ENCODE results near the gene OSBPL2. TPM values are rescaled to one million over a fixed set of nuclear protein-coding genes. Genes with fewer than 3 reads are reported as not detected.

Gene OSBPL2
- total and polyA plus RNA-seq, 9 of the 15 experiments (the other 6 are each of a cell fraction or from before 2014, with no cell fraction given) = 2.5 to 25.6 (median 14.1) TPM

- Histone ChIP-seq H3K4me3 (no peak overlapping the region), H3K79me2 (ENCODE audit: control insufficient read depth, insufficient read depth, low read length) (no peaks in the 10 kb centered on the region), H3K27ac (ENCODE audit: extremely low read depth, low read depth, low read length) (no peak overlapping the region), H3K9ac (ENCODE audit: insufficient read depth in 1 of 2, low read depth in 2 of 2, low read length in 2 of 2) (no peak overlapping the region), H3K9me1 (ENCODE audit: control insufficient read depth, insufficient read depth, low read length) (no peaks in the 10 kb centered on the region), H2AFZ (ENCODE audit: low read depth, low read length) (no peak overlapping the region), H3K27me3 (ENCODE audit: control insufficient read depth in 2 of 2, insufficient read depth in 2 of 2, low read length in 2 of 2) (no peaks in the 10 kb centered on the region), H3K4me2 (ENCODE audit: insufficient read depth, low read length) (no peak overlapping the region), H3K36me3 (ENCODE audit: control insufficient read depth, insufficient read depth, low read length) (peaks cover 95% of the 10 kb centered on the region; the same call in 2 of the 3 replicates), H4K20me1 (replicated peaks; ENCODE audit: control insufficient read depth, insufficient read depth, low read length) (no peaks in the 10 kb centered on the region), H3K4me1 (replicated peaks in 1 of 2; ENCODE audit: control insufficient read depth in 2 of 2, insufficient read depth in 2 of 2, low read length in 2 of 2) (peaks cover 2 to 30% of the 10 kb centered on the region in 2 experiments; a peak in 2 of 5 replicates), H3K9me3 (replicated peaks; ENCODE audit: control insufficient read depth, insufficient read depth, low read depth, low read length) (no peaks in the 10 kb centered on the region)
- POLR2A ChIA-PET = interaction anchor here (1.1 kb wide), 1 partner anchor 39 kb away, joined by 3 read pairs; no protein-coding TSS in a partner anchor
- no TSS peak for BruUV-seq (replicated peaks)
- WGBS (ENCODE audit: insufficient coverage, low coverage, missing lambda C conversion rate) = 98% methylated on average over 11 of the region's 14 CpGs
- intact Hi-C loops (cut with micrococcal nuclease) (no loop called here), in situ Hi-C loops (cut with MboI) (no loop called here)
- ATAC-seq = no peak
- TF ChIP-seq KAT7 (CRISPR knock-in tag; IDR thresholded peaks at IDR 0.05; ENCODE audit: borderline replicate concordance) (no peak), SOX6 (IDR thresholded peaks at IDR 0.05) (no peak), ZNF354B (CRISPR knock-in tag; IDR thresholded peaks at IDR 0.05) (no peak)
- DNase-seq (ENCODE audit: extremely low read depth in 1 of 4, low spot score in 3 of 4) = no peak
- no peak for FAIRE-seq
- CTCF ChIA-PET (ENCODE audit: low intra/inter-chr PET ratio) = no interaction called here
Measured at GRCh38 chr20:62326559-62326958, 88.2 kb downstream of the OSBPL2 start.

- H3K27me3 ChIP-seq (ENCODE audit: control insufficient read depth in 2 of 2, insufficient read depth in 2 of 2, low read length in 2 of 2) = no peaks in the 10 kb centered on the region
- in situ Hi-C loops (cut with MboI) (no loop called here), intact Hi-C loops (cut with micrococcal nuclease) (no loop called here)
- no peaks in the 10 kb centered on the region for H3K79me2 ChIP-seq (ENCODE audit: control insufficient read depth, insufficient read depth, low read length)
- H3K9ac ChIP-seq (ENCODE audit: insufficient read depth in 1 of 2, low read depth in 2 of 2, low read length in 2 of 2) = no peak overlapping the region
- ChIA-PET CTCF (ENCODE audit: low intra/inter-chr PET ratio) (no interaction called here), POLR2A (no interaction called here)
- no TSS peak for BruUV-seq (replicated peaks)
- H2AFZ ChIP-seq (ENCODE audit: low read depth, low read length) = no peak overlapping the region
- ATAC-seq (no peak), DNase-seq (ENCODE audit: extremely low read depth in 1 of 4, low spot score in 3 of 4) (no peak), FAIRE-seq (no peak)
- no peaks in the 10 kb centered on the region for H3K9me1 ChIP-seq (ENCODE audit: control insufficient read depth, insufficient read depth, low read length)
- H3K4me1 ChIP-seq (replicated peaks in 1 of 2; ENCODE audit: control insufficient read depth in 2 of 2, insufficient read depth in 2 of 2, low read length in 2 of 2) = peaks cover 0 to 24% of the 10 kb centered on the region in 2 experiments; a peak in 2 of 5 replicates
- no peaks in the 10 kb centered on the region for H4K20me1 ChIP-seq (replicated peaks; ENCODE audit: control insufficient read depth, insufficient read depth, low read length)
- H3K27ac ChIP-seq (ENCODE audit: extremely low read depth, low read depth, low read length) = no peak overlapping the region
- H3K36me3 ChIP-seq (ENCODE audit: control insufficient read depth, insufficient read depth, low read length) = peaks cover 95% of the 10 kb centered on the region; the same call in 2 of the 3 replicates
- H3K4me3 ChIP-seq = no peak overlapping the region
- H3K9me3 ChIP-seq (replicated peaks; ENCODE audit: control insufficient read depth, insufficient read depth, low read depth, low read length) = no peaks in the 10 kb centered on the region
- 88% methylated on average over 27 of the region's 30 CpGs for WGBS (ENCODE audit: insufficient coverage, low coverage, missing lambda C conversion rate)
- no peak overlapping the region for H3K4me2 ChIP-seq (ENCODE audit: insufficient read depth, low read length)
Measured at GRCh38 chr20:62326959-62327725, 88.8 kb downstream of the OSBPL2 start.

Data from K562 (cell line).